Measurements from ENCODE around the gene LRBA. TPM values are rescaled to one million over a fixed set of nuclear protein-coding genes. Genes with fewer than 3 reads are reported as not detected.

Gene LRBA
- total RNA-seq, 2 donors from 2014 or later, result 76.3 to 86.9 TPM

DNA sequence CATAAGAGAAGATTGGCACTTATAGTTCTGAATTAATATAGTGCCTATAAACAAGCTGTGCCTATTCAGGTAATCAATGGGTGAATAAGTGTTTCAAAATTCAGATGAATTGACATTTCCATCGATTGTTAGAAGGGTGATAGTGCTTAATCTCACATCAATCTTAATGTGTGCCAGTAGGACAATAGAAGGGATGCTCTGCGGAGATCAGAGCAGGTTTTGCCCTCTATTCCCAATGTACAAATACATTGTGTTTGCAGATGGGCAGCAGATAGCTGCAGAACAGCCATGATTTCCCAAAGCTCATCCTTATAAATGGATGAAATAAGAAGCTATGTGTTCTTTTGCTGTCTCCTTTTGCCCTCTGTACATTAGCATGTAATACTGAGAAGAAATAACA lies 425.9 kb downstream of the LRBA start:
- H3K4me3 Mint-ChIP-seq, result no peak overlapping the region
- H3K9me3 ChIP-seq (ENCODE audit: control insufficient read depth, low read length, poor library complexity, severe bottlenecking), result no peaks in the 10 kb centered on the region
- no peaks in the 10 kb centered on the region for H3K27me3 Mint-ChIP-seq
- no peak overlapping the region for H3K27ac Mint-ChIP-seq
- DNase-seq (no peak), ATAC-seq (no peak)
- peaks cover 8% of the 10 kb centered on the region for H3K4me1 Mint-ChIP-seq
- H3K36me3 Mint-ChIP-seq (ENCODE audit: low read depth), result peaks cover 10% of the 10 kb centered on the region

DNA sequence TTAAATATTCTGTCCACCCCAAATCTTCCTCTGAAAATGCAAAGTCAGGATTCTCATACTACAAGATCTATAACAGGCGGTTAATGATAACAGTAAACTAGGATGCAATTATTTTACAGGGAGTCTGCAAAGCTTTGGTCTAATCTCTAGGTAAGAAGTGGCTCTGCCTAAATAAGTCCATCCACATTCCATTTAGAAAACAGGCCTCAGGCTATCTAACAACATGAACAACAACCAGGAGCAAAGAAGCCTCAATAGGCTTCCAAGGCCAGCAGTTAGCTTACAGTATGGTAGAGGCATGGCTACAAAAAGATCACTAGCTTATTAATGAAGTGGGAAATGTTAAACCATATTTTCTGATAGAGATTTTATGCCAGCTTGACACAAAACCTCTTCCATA lies 426.8 kb downstream of the LRBA start:
- H3K4me1 Mint-ChIP-seq, result peaks cover 8% of the 10 kb centered on the region
- H3K27me3 Mint-ChIP-seq, result no peaks in the 10 kb centered on the region
- DNase-seq, result no peak
- no peak for ATAC-seq
- H3K36me3 Mint-ChIP-seq (ENCODE audit: low read depth), result peaks cover 10% of the 10 kb centered on the region
- no peak overlapping the region for H3K27ac Mint-ChIP-seq
- H3K9me3 ChIP-seq (ENCODE audit: control insufficient read depth, low read length, poor library complexity, severe bottlenecking), result no peaks in the 10 kb centered on the region
- no peak overlapping the region for H3K4me3 Mint-ChIP-seq

DNA sequence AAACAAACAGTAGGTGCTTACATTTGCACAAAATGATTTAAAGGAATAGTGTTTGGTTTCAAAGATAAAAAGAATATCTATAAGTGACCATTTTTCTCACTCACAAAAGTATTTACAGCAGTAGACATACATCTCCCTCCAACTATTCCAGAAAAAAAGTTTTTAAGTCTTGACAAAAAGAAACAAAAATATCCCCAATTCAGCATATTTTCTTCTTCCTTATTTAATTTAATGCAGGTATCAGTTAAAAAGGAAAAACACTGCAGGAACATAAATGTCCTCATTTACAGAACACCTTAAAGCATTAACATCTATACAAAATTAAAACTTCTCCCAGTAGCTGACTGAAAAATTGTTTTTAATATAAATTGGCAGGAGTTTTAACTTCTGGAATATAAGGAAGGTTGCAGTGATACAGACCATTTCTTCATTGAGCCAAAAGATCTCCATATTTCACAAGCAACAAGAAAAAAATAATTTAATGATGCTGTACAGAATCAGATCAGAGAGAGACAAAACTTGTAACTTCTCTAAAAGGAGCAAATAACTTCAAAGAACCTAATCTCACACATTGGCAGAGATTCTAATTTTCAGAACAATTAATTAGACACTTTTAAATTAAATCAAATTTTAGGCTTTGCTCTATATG lies 428.8 kb downstream of the LRBA start:
- no peaks in the 10 kb centered on the region for H3K9me3 ChIP-seq (ENCODE audit: control insufficient read depth, low read length, poor library complexity, severe bottlenecking)
- peak overlapping the region; percentile 62 for H3K27ac Mint-ChIP-seq
- ATAC-seq (no peak), DNase-seq (no peak)
- H3K4me1 Mint-ChIP-seq, result peaks cover 8% of the 10 kb centered on the region
- H3K27me3 Mint-ChIP-seq, result no peaks in the 10 kb centered on the region
- H3K36me3 Mint-ChIP-seq (ENCODE audit: low read depth), result peaks cover 15% of the 10 kb centered on the region
- H3K4me3 Mint-ChIP-seq, result no peak overlapping the region

DNA sequence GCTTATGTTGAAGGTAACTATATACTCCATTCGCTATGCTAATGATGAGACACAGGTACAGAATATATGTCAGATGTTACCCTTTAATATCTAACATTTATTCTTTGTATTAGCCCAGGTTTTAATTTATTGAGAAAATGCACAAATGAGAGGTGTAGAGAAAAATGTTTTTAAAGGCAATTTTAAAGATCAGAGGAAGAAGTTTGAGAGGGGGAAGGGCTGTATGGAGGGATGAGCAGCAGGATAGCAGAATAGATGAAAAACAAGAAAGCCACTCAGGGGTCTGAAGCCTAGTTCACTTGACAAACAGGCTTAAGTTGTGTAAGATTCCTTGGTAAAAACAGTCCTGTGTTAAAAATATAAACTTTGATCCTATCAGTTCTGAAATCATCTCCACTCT lies 429.5 kb downstream of the LRBA start:
- DNase-seq, result no peak
- H3K36me3 Mint-ChIP-seq (ENCODE audit: low read depth), result peaks cover 15% of the 10 kb centered on the region
- no peak overlapping the region for H3K4me3 Mint-ChIP-seq
- H3K27ac Mint-ChIP-seq, result no peak overlapping the region
- no peaks in the 10 kb centered on the region for H3K9me3 ChIP-seq (ENCODE audit: control insufficient read depth, low read length, poor library complexity, severe bottlenecking)
- ATAC-seq, result no peak
- no peaks in the 10 kb centered on the region for H3K27me3 Mint-ChIP-seq
- peaks cover 8% of the 10 kb centered on the region for H3K4me1 Mint-ChIP-seq

DNA sequence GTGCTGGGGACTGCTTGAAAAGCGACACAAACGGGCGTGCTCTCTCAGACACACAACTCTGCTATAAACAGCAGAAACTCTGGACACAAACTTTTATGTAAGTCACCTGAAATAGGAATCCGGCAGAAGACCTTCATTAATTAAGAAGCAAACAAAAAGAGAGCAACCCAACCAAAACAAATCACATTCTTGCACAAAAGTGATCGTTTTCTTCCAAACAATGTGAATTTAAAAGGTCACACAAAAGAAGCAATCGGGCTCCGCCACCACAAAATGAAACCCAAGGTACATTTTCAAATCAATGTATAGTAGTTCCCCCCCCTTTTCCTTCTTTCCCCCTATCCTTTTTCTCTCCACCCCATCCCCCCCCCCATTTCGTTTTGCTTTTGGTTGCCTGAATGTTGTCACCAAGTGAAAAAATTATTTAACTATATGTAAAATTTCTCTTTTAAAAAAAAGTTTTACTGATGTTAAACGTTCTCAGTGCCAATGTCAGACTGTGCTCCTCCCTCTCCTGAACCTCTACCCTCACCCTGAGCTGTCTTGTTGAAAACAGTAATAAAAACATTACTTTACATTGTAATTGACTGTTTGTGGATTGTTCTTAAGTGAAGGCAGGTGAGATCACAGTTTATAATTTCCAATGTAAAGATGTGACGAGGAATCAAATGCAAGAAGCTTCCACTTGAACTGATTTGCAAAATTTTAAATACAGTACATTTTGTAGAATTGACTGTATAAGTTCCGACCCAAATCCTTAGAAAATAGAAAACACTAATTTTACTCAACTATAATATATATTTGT lies 430.8 kb downstream of the LRBA start:
- ATAC-seq, result no peak
- Mint-ChIP-seq H3K4me3 (no peak overlapping the region), H3K27ac (no peak overlapping the region), H3K4me1 (peaks cover 8% of the 10 kb centered on the region), H3K36me3 (ENCODE audit: low read depth) (peaks cover 17% of the 10 kb centered on the region), H3K27me3 (no peaks in the 10 kb centered on the region)
- no peaks in the 10 kb centered on the region for H3K9me3 ChIP-seq (ENCODE audit: control insufficient read depth, low read length, poor library complexity, severe bottlenecking)
- no peak for DNase-seq

DNA sequence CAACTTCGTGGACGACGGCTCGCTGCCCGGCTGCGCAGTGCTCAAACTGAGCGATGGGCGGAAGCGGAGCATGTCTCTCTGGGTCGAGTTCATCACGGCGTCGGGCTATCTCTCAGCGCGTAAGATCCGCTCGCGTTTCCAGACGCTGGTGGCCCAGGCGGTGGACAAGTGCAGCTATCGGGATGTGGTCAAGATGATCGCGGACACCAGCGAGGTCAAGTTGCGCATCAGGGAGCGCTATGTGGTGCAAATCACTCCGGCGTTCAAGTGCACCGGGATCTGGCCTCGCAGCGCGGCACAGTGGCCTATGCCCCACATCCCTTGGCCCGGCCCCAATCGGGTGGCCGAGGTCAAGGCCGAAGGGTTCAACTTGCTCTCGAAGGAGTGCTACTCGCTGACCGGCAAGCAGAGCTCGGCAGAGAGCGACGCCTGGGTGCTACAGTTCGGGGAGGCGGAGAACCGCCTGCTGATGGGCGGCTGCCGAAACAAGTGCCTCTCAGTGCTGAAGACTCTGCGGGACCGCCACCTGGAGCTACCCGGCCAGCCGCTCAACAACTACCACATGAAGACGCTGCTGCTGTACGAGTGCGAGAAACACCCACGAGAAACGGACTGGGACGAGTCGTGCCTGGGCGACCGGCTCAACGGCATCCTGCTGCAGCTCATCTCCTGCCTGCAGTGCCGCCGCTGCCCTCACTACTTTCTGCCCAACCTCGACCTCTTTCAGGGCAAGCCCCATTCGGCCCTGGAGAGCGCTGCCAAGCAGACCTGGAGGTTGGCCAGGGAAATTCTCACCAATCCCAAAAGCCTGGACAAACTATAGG lies 431.6 kb downstream of the LRBA start:
- no peaks in the 10 kb centered on the region for H3K9me3 ChIP-seq (ENCODE audit: control insufficient read depth, low read length, poor library complexity, severe bottlenecking)
- DNase-seq (no peak), ATAC-seq (no peak)
- Mint-ChIP-seq H3K36me3 (ENCODE audit: low read depth) (peaks cover 15% of the 10 kb centered on the region), H3K4me3 (no peak overlapping the region), H3K4me1 (peaks cover 4% of the 10 kb centered on the region), H3K27me3 (no peaks in the 10 kb centered on the region), H3K27ac (no peak overlapping the region)

DNA sequence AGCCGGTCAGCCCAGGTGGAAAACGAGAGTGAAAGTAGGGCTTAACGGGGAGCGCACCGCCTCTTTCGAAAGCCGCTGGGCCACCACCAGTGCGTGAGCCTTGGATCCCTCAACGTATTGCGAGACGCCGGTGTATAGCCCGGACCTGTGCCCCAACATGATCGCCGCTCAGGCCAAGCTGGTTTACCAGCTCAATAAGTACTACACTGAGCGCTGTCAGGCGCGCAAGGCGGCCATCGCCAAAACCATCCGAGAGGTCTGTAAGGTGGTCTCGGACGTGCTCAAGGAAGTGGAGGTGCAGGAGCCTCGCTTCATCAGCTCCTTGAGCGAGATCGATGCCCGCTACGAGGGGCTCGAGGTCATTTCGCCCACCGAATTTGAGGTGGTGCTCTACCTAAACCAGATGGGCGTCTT lies 432.2 kb downstream of the LRBA start:
- no peak for ATAC-seq
- Mint-ChIP-seq H3K4me3 (no peak overlapping the region), H3K27me3 (no peaks in the 10 kb centered on the region), H3K4me1 (no peaks in the 10 kb centered on the region), H3K36me3 (ENCODE audit: low read depth) (peaks cover 13% of the 10 kb centered on the region), H3K27ac (no peak overlapping the region)
- no peak for DNase-seq
- no peaks in the 10 kb centered on the region for H3K9me3 ChIP-seq (ENCODE audit: control insufficient read depth, low read length, poor library complexity, severe bottlenecking)

DNA sequence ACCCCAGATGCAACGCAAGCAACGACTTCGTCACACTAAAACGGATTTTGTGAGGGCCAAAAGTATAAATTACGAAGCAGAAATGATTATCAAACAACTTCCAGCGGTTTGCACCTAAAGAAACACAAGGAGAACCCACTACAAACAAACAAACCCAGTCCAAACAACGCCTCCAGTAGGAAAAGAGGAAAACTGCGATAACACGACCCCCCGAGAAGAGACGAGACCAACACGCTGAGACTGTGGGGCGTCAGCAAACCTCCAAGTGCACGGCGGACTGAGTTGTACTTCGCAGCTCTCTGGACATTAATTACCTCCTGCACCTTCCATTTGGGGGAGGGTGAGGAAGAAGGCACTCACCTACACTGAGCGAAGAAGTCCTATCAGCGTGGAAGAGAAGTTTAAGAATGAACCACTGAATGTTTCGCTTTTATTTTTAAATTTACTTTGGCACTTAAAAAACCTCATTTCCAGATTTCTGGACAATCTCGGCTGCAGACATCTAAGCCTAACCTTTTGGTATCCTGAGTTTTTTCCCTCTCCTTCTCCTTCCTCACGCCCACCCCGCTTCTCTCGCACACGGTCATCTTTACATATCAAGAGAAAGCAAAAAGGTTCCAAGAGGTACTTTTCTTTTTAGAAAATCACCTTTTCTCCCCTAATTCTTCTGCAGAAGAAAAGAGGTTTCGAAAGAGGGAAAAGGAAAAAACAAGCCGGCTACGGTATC lies 432.8 kb downstream of the LRBA start, which contains the start of gene MAB21L2:
TSS of gene MAB21L2 (plus strand) at position 6 of the 727 bp plus-strand sequence. CDS start 879 bp downstream, outside the sequence.
- no peak for ATAC-seq
- H3K36me3 Mint-ChIP-seq (ENCODE audit: low read depth), result peaks cover 11% of the 10 kb centered on the region
- no peak for DNase-seq
- no peak within 1 kb of the TSS for H3K27ac Mint-ChIP-seq
- H3K4me1 Mint-ChIP-seq, result no peaks in the 10 kb centered on the region
- H3K9me3 ChIP-seq (ENCODE audit: control insufficient read depth, low read length, poor library complexity, severe bottlenecking), result no peaks in the 10 kb centered on the region
- no peaks in the 10 kb centered on the region for H3K27me3 Mint-ChIP-seq
- peak within 1 kb of the TSS; percentile 2 for H3K4me3 Mint-ChIP-seq

DNA sequence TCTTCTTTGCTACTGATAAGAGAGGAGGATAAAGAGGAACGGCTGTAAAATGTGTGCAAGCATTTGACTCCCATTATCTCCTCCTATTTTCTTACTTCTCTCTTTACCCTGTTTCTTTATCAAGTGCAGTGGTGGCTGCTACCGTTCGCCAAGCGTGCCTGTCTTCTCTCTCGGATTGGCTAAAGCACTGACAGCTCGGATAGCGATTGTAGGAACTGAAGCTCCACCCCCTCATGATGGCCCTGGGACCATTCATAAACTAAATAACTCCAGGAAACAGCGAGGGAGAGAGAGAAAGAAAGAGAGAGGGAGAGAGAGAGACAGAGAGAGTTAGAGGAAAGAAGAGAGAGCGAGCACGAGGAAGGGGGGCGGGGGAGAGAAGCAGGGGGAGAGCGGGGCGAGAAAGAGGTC lies 433.4 kb downstream of the LRBA start:
- no peaks in the 10 kb centered on the region for H3K9me3 ChIP-seq (ENCODE audit: control insufficient read depth, low read length, poor library complexity, severe bottlenecking)
- ATAC-seq (no peak), DNase-seq (no peak)
- Mint-ChIP-seq H3K4me3 (peak overlapping the region; percentile 2), H3K27me3 (no peaks in the 10 kb centered on the region), H3K4me1 (no peaks in the 10 kb centered on the region), H3K27ac (no peak overlapping the region), H3K36me3 (ENCODE audit: low read depth) (peaks cover 11% of the 10 kb centered on the region)

DNA sequence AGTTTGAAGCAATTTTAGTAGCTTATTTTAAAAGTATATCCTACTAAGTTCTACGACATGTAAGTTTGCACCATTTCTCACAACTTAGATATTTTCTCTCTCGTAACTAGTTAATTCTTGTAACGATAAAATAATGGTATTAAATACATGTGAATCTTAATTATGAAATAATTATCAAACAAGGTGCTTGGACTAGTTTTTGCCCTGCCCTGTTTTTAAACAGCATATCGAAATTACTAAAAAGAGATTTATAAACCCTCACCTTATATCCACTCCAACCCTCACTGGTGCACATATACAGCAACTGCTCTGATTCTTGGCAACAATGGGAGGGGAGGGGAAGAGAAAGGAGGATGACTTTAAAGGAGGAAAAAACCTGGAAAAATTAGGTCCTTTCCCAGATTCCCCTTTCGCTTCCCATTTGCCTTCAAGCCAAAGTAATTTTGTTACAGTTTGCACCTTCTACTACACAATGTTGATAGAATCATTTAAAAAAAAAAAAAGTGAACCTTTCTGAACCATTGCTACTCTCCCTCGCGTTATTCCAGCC lies 434.0 kb downstream of the LRBA start:
- H3K9me3 ChIP-seq (ENCODE audit: control insufficient read depth, low read length, poor library complexity, severe bottlenecking), result no peaks in the 10 kb centered on the region
- Mint-ChIP-seq H3K4me3 (no peak overlapping the region), H3K27me3 (no peaks in the 10 kb centered on the region), H3K36me3 (ENCODE audit: low read depth) (peaks cover 11% of the 10 kb centered on the region), H3K4me1 (no peaks in the 10 kb centered on the region), H3K27ac (no peak overlapping the region)
- ATAC-seq (no peak), DNase-seq (no peak)

DNA sequence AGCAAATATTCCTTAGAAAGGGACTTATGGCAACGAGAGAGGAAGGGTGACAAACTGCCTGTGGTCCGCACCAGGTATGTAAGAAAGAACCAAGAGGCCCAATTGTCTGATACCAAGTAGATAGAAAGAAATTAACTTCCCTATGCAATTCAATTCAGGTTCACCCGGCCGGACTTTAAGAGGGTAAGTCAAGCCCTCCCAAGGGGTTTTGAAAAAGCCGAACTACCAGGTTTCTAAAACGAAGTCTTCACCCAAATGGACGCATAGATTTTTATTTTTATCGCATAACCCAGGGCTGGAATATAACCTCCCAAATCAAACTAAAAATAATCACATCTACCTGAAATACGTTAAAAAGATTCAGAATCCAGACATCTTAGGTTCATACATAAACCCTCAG lies 434.8 kb downstream of the LRBA start:
- Mint-ChIP-seq H3K36me3 (ENCODE audit: low read depth) (peaks cover 9% of the 10 kb centered on the region), H3K27ac (no peak overlapping the region), H3K27me3 (no peaks in the 10 kb centered on the region)

DNA sequence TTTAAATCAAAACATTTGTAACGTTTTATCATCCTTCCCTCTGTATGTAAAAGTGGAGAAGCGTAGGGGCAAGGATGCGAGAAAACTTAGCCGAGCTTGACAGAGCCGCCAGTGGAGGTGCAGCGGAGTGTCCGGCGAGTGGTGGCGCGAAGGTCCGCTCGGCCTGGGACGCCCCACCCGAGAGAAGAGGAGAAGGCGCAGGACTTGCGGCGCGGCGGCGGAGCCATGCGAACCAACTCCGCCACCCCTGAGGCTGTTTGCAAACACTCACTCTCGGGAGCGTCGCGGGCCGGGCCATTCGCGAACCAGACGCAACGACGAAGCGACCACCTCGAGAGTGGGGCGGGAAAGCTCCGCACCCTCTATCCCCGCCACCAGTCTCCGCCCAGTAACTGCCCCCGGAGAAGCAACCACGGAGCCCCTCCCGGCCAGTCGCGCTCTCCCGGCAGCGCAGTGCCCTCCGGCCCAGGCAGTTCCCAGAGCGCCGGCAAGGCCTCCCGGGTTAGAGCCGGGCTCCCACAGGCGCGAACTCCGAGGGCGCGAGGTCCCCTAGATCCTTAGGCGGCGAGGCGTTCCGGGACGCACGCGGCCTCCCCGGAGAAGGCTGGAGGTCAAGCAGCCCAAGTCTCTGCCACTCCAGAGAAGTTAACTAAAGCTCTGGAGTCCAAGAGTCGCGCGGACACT lies 435.4 kb downstream of the LRBA start:
- H3K36me3 Mint-ChIP-seq (ENCODE audit: low read depth), result peaks cover 9% of the 10 kb centered on the region
- DNase-seq, result no peak
- no peaks in the 10 kb centered on the region for H3K9me3 ChIP-seq (ENCODE audit: control insufficient read depth, low read length, poor library complexity, severe bottlenecking)
- H3K4me3 Mint-ChIP-seq, result no peak overlapping the region
- no peaks in the 10 kb centered on the region for H3K27me3 Mint-ChIP-seq
- H3K27ac Mint-ChIP-seq, result no peak overlapping the region
- H3K4me1 Mint-ChIP-seq, result peaks cover 2% of the 10 kb centered on the region
- ATAC-seq, result no peak

More for the DNA sequence above, 434.8 kb downstream of the LRBA start:
- DNase-seq (no peak), ATAC-seq (no peak)
- no peaks in the 10 kb centered on the region for H3K9me3 ChIP-seq (ENCODE audit: control insufficient read depth, low read length, poor library complexity, severe bottlenecking)
- Mint-ChIP-seq H3K4me1 (no peaks in the 10 kb centered on the region), H3K4me3 (no peak overlapping the region)

All from T-helper 17 cell (primary cell).